DOHH2 (cell line): Measurements from ENCODE around the gene FUOM.
"Not testable (repeated sequence)": the region's sequence is repeated elsewhere in the genome, so short reads cannot be mapped to it uniquely, and the experiment has no call there.

Experiments
- H3F3A ChIP-seq: fragments of 200-600 bp; sonication (generic), shearing (Covaris generic); 2 replicates; pipeline ENCODE4 v1.6.0; 2016; ENCODE audit warnings: antibody characterized with exemption, mild to moderate bottlenecking; ENCODE audit not compliant: control insufficient read depth, insufficient read depth
- H3K27ac ChIP-seq: fragments of 200-600 bp; sonication (generic); 2 replicates; pipeline ENCODE4 v1.5.1; 2014; ENCODE audit warnings: low read depth, mild to moderate bottlenecking, low read length, moderate library complexity
- H3K27me3 ChIP-seq: fragments of 200-600 bp; sonication (generic); 2 replicates; pipeline ENCODE4 v1.6.1; 2014; ENCODE audit warnings: mild to moderate bottlenecking, low read length, mixed read lengths; ENCODE audit not compliant: control insufficient read depth
- H3K36me3 ChIP-seq: fragments of 200-600 bp; sonication (generic); 2 replicates; pipeline ENCODE4 v1.6.1; 2014; ENCODE audit warnings: mild to moderate bottlenecking, low read length, moderate library complexity, mixed read lengths; ENCODE audit not compliant: control insufficient read depth
- H3K4me1 ChIP-seq: fragments of 200-600 bp; sonication (generic); 2 replicates; pipeline ENCODE4 v1.6.1; 2014; ENCODE audit warnings: mild to moderate bottlenecking, low read length, mixed read lengths; ENCODE audit not compliant: control insufficient read depth
- H3K4me2 ChIP-seq: fragments of 200-600 bp; sonication (generic); 2 replicates; pipeline ENCODE4 v1.6.0; 2014; ENCODE audit warnings: mild to moderate bottlenecking, low read length, moderate library complexity
- H3K4me3 ChIP-seq: fragments of 200-600 bp; sonication (generic); 2 replicates; pipeline ENCODE4 v1.5.1; 2014; ENCODE audit warnings: mild to moderate bottlenecking, low read length, mixed read lengths
- H3K79me2 ChIP-seq: fragments of 200-600 bp; sonication (generic); 2 replicates; pipeline ENCODE4 v1.6.1; 2014; ENCODE audit warnings: mild to moderate bottlenecking, low read length, mixed read lengths; ENCODE audit not compliant: control insufficient read depth
- H3K9me2 ChIP-seq: fragments of 200-600 bp; sonication (generic); replicated peaks from 2 replicates; pipeline ENCODE4 v1.6.1; 2014; ENCODE audit warnings: mild to moderate bottlenecking, low read length, mixed read lengths; ENCODE audit not compliant: control insufficient read depth
- H3K9me3 ChIP-seq: fragments of 200-600 bp; sonication (generic); 2 replicates; pipeline ENCODE4 v1.6.1; 2014; ENCODE audit warnings: antibody characterized with exemption, low read length, mixed read lengths; ENCODE audit not compliant: control insufficient read depth, insufficient read depth
- H4K20me1 ChIP-seq: fragments of 200-600 bp; sonication (generic); 2 replicates; pipeline ENCODE4 v1.6.0; 2014; ENCODE audit warnings: low read depth, mild to moderate bottlenecking, antibody characterized with exemption, low read length, moderate library complexity; ENCODE audit not compliant: control insufficient read depth, insufficient read depth
- CTCF ChIP-seq: fragments of 200-600 bp; sonication (generic); IDR thresholded peaks from one replicate; pipeline ENCODE4 v1.5.1; 2014; ENCODE audit warnings: antibody characterized with exemption, mild to moderate bottlenecking, low read depth, low read length; ENCODE audit not compliant: poor library complexity, severe bottlenecking
- EZH2phosphoT487 ChIP-seq: fragments of 200-600 bp; sonication (generic); IDR thresholded peaks from 2 replicates; pipeline ENCODE4 v1.6.1; 2017; ENCODE audit warnings: borderline replicate concordance, mild to moderate bottlenecking, antibody characterized with exemption, low read length, moderate library complexity, mixed read lengths

Gene FUOM

GRCh38 chr10:133388236-133388972, 30.6 kb upstream of the FUOM start:
- peak overlapping the region; percentile 84 for H3K4me2 ChIP-seq
- peak overlapping the region; percentile 97 for H3K27ac ChIP-seq
- H3K4me1 ChIP-seq: peaks cover 54% of the 10 kb centered on the region
- H3K27me3 ChIP-seq: no peaks in the 10 kb centered on the region
- no peaks in the 10 kb centered on the region for H4K20me1 ChIP-seq
- H3K79me2 ChIP-seq: peaks cover 6% of the 10 kb centered on the region
- no peaks in the 10 kb centered on the region for H3K9me2 ChIP-seq
- H3F3A ChIP-seq: peaks cover 17% of the 10 kb centered on the region
- no peaks in the 10 kb centered on the region for H3K9me3 ChIP-seq
- H3K36me3 ChIP-seq: peaks cover 21% of the 10 kb centered on the region
- peak overlapping the region; percentile 83 for H3K4me3 ChIP-seq
- TF ChIP-seq CTCF: no peak
- no peak for TF ChIP-seq EZH2phosphoT487

DNA sequence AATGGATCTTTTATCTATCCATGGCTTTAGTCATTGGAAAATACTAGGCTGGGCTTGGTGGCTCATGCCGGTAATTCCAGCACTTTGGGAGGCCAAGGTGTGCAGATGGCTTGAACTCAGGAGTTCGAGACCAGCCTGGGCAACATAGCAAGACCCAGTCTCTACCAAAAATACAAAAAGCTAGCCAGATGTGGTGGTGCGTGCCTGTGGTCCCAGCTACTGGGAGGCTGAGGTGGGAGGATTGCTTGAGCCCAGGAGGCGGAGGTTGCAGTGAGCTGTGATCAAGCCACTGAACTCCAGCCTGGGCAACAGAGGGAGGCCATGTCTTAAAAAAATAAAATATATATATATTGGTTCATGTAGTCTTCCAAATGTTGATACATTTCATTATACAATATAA, 29.1 kb upstream of the FUOM start:
- not testable (repeated sequence) for H3K4me3 ChIP-seq, H3K27me3 ChIP-seq, H4K20me1 ChIP-seq, H3K79me2 ChIP-seq, H3K27ac ChIP-seq, H3K4me2 ChIP-seq, H3K9me3 ChIP-seq, H3K9me2 ChIP-seq
- Histone ChIP-seq H3K36me3 (peaks cover 21% of the 10 kb centered on the region), H3K4me1 (peaks cover 39% of the 10 kb centered on the region), H3F3A (peaks cover 17% of the 10 kb centered on the region)

DNA sequence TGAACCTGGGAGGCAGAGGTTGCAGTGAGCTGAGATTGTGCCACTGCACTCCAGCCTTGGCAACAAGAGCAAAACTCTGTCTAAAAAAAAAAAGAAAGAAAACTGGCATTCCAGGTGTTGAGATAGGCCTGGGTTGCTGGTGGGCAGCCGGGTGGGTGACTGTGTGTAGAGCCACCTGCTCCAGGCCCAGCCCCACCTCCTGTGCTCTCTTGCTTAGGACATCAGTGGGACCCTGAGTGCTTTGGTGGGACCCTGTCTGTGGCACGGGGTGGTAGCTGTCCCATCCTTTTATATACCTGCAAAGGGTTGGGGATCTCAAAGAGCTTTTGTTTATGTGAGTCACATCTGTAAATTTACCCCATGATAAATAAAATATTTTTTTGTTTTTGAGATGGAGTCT, 27.4 kb upstream of the FUOM start:
- no peak overlapping the region for H3K4me2 ChIP-seq
- H3K36me3 ChIP-seq: peaks cover 11% of the 10 kb centered on the region
- H3F3A ChIP-seq: peaks cover 12% of the 10 kb centered on the region
- no peak for TF ChIP-seq CTCF
- no peak for TF ChIP-seq EZH2phosphoT487
- peaks cover 22% of the 10 kb centered on the region for H3K4me1 ChIP-seq
- no peak overlapping the region for H3K4me3 ChIP-seq
- H3K27ac ChIP-seq: no peak overlapping the region
- H3K9me2 ChIP-seq: no peaks in the 10 kb centered on the region
- H3K79me2 ChIP-seq: peaks cover 6% of the 10 kb centered on the region
- H3K9me3 ChIP-seq: no peaks in the 10 kb centered on the region
- H3K27me3 ChIP-seq: peaks cover 2% of the 10 kb centered on the region; the same call in 1 of the 2 replicates
- no peaks in the 10 kb centered on the region for H4K20me1 ChIP-seq

GRCh38 chr10:133384071-133384470, 26.3 kb upstream of the FUOM start:
- TF ChIP-seq CTCF (no peak), EZH2phosphoT487 (no peak)
- Histone ChIP-seq H3K9me3 (no peaks in the 10 kb centered on the region), H4K20me1 (no peaks in the 10 kb centered on the region), H3K27me3 (peaks cover 10% of the 10 kb centered on the region; the same call in 1 of the 2 replicates), H3F3A (peaks cover under 1% of the 10 kb centered on the region), H3K79me2 (peaks cover 6% of the 10 kb centered on the region), H3K4me2 (no peak overlapping the region), H3K36me3 (peaks cover 4% of the 10 kb centered on the region; the same call in 1 of the 2 replicates), H3K27ac (no peak overlapping the region), H3K4me3 (no peak overlapping the region), H3K4me1 (peaks cover 18% of the 10 kb centered on the region), H3K9me2 (no peaks in the 10 kb centered on the region)
